ENCODE results near the gene HDAC9.

The HDAC9 gene

DNA sequence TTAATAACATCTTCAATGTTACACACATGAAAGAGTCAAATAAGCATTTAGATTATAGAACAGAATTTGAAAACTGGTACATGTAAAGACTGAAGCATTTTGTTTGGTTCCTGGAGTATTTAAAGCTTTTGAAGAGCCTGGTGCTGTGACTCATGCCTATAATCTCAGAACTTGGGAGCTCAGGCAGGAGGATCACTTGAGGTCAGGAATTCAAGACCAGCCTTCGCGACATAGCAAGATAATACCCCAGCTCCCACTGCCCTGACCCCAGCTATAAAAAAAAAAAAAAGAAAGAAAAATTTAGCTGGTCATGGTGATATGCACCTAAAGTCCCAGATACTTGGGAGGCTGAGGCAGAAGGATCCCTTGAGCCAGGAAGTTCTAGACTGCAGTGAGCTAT, 87.8 kb downstream of the HDAC9 start:
- H3K4me2 ChIP-seq (ENCODE audit: low read depth, low read length, poor library complexity, severe bottlenecking) = no peak overlapping the region
- H3K9me3 ChIP-seq (ENCODE audit: insufficient read depth, low read depth, low read length) = no peaks in the 10 kb centered on the region
- 0 out of 2 replicates have a peak, but pooled peaks cover 10% of the 10 kb centered on the region for H3K79me2 ChIP-seq (ENCODE audit: insufficient read depth, low read length)
- no peak overlapping the region for H2AFZ ChIP-seq (ENCODE audit: low read length)
- H3K9ac ChIP-seq (ENCODE audit: low read depth, low read length, poor library complexity, severe bottlenecking) = no peak overlapping the region
- H3F3A ChIP-seq (ENCODE audit: low read depth) = no peaks in the 10 kb centered on the region
- no peaks in the 10 kb centered on the region for H3K9me2 ChIP-seq (replicated peaks; ENCODE audit: low read depth, low read length)
- peaks cover 8% of the 10 kb centered on the region; the same call in 1 of the 2 replicates for H3K36me3 ChIP-seq (ENCODE audit: insufficient read depth, low read length)
- no peaks in the 10 kb centered on the region for H3K4me1 ChIP-seq (ENCODE audit: insufficient read depth, low read length, poor library complexity, severe bottlenecking)
- TF ChIP-seq, protein P1, sequence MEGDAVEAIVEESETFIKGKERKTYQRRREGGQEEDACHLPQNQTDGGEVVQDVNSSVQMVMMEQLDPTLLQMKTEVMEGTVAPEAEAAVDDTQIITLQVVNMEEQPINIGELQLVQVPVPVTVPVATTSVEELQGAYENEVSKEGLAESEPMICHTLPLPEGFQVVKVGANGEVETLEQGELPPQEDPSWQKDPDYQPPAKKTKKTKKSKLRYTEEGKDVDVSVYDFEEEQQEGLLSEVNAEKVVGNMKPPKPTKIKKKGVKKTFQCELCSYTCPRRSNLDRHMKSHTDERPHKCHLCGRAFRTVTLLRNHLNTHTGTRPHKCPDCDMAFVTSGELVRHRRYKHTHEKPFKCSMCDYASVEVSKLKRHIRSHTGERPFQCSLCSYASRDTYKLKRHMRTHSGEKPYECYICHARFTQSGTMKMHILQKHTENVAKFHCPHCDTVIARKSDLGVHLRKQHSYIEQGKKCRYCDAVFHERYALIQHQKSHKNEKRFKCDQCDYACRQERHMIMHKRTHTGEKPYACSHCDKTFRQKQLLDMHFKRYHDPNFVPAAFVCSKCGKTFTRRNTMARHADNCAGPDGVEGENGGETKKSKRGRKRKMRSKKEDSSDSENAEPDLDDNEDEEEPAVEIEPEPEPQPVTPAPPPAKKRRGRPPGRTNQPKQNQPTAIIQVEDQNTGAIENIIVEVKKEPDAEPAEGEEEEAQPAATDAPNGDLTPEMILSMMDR (conservative IDR thresholded peaks at IDR 0.05; ENCODE audit: low read length) = no peak
- no peak for TF ChIP-seq EZH2phosphoT487 (IDR thresholded peaks at IDR 0.05; ENCODE audit: borderline replicate concordance)
- H3K4me3 ChIP-seq (ENCODE audit: low read length, poor library complexity, severe bottlenecking) = no peak overlapping the region
- no peaks in the 10 kb centered on the region for H3K27me3 ChIP-seq (ENCODE audit: insufficient read depth, low read length, poor library complexity, severe bottlenecking)
- no peaks in the 10 kb centered on the region for H4K20me1 ChIP-seq (ENCODE audit: insufficient read depth, low read length, poor library complexity, severe bottlenecking)

DNA sequence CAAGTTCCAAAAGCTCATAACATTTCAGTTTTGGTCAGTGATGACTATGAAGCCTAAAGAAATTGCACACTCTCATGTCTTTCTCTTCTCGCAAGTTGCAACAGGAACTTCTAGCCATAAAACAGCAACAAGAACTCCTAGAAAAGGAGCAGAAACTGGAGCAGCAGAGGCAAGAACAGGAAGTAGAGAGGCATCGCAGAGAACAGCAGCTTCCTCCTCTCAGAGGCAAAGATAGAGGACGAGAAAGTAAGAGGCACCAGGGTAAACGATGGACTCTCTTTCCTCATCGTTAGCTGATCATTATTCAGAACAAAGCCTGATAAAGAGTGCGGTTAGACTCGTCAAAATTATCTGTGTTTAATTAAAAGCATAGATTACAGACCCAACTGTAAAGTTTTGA, 94.7 kb downstream of the HDAC9 start:
- Histone ChIP-seq H2AFZ (ENCODE audit: low read length) (no peak overlapping the region), H3K4me3 (ENCODE audit: low read length, poor library complexity, severe bottlenecking) (no peak overlapping the region), H3K9ac (ENCODE audit: low read depth, low read length, poor library complexity, severe bottlenecking) (no peak overlapping the region)

DNA sequence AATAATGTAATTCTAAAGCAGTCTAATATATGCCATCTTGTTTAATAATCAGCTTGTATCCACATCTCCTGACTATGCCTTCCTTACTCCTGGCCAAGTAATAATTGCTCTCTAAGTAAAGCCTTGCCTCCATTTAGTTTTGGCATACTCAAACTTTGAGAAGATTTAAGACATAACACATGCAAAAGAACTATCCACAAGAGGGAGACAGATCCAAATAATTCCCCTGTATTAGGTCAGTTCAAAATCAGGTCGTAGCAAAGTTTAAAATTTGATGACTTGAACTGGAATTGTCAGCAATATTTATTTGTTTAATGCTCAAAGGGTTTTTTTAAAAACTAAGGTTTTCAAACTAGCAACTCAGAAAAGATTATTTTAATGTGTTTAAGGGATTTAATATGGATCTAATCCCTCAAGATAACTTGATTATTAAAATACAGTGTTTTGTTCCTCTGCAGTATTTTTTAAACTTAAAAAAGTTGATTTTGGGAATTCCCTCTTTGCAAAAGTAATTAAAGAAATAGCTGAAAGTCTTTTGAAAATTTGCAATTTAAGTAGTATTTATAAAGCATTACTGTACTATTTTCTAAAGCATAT, 95.3 kb downstream of the HDAC9 start:
- H3K4me3 ChIP-seq (ENCODE audit: low read length, poor library complexity, severe bottlenecking) = no peak overlapping the region
- H3K4me2 ChIP-seq (ENCODE audit: low read depth, low read length, poor library complexity, severe bottlenecking) = no peak overlapping the region

More for the DNA sequence above, 94.7 kb downstream of the HDAC9 start:
- Histone ChIP-seq H3K4me1 (ENCODE audit: insufficient read depth, low read length, poor library complexity, severe bottlenecking) (peaks cover 9% of the 10 kb centered on the region), H3K4me2 (ENCODE audit: low read depth, low read length, poor library complexity, severe bottlenecking) (peak overlapping the region; percentile 9), H3K9me2 (replicated peaks; ENCODE audit: low read depth, low read length) (no peaks in the 10 kb centered on the region), H3F3A (ENCODE audit: low read depth) (no peaks in the 10 kb centered on the region), H3K36me3 (ENCODE audit: insufficient read depth, low read length) (peaks cover 39% of the 10 kb centered on the region), H4K20me1 (ENCODE audit: insufficient read depth, low read length, poor library complexity, severe bottlenecking) (no peaks in the 10 kb centered on the region), H3K27me3 (ENCODE audit: insufficient read depth, low read length, poor library complexity, severe bottlenecking) (no peaks in the 10 kb centered on the region), H3K79me2 (ENCODE audit: insufficient read depth, low read length) (no peaks in the 10 kb centered on the region), H3K9me3 (ENCODE audit: insufficient read depth, low read depth, low read length) (no peaks in the 10 kb centered on the region)
- TF ChIP-seq EZH2phosphoT487 (IDR thresholded peaks at IDR 0.05; ENCODE audit: borderline replicate concordance) = no peak
- TF ChIP-seq, protein P1 (conservative IDR thresholded peaks at IDR 0.05; ENCODE audit: low read length) = no peak

More for the DNA sequence above, 95.3 kb downstream of the HDAC9 start:
- no peaks in the 10 kb centered on the region for H3F3A ChIP-seq (ENCODE audit: low read depth)
- H2AFZ ChIP-seq (ENCODE audit: low read length) = no peak overlapping the region
- no peaks in the 10 kb centered on the region for H4K20me1 ChIP-seq (ENCODE audit: insufficient read depth, low read length, poor library complexity, severe bottlenecking)
- no peaks in the 10 kb centered on the region for H3K9me3 ChIP-seq (ENCODE audit: insufficient read depth, low read depth, low read length)
- H3K9ac ChIP-seq (ENCODE audit: low read depth, low read length, poor library complexity, severe bottlenecking) = no peak overlapping the region
- H3K27me3 ChIP-seq (ENCODE audit: insufficient read depth, low read length, poor library complexity, severe bottlenecking) = no peaks in the 10 kb centered on the region
- peaks cover 9% of the 10 kb centered on the region for H3K4me1 ChIP-seq (ENCODE audit: insufficient read depth, low read length, poor library complexity, severe bottlenecking)
- TF ChIP-seq, protein P1 (conservative IDR thresholded peaks at IDR 0.05; ENCODE audit: low read length) = peak; percentile 79
- no peak for TF ChIP-seq EZH2phosphoT487 (IDR thresholded peaks at IDR 0.05; ENCODE audit: borderline replicate concordance)
- H3K36me3 ChIP-seq (ENCODE audit: insufficient read depth, low read length) = peaks cover 39% of the 10 kb centered on the region
- no peaks in the 10 kb centered on the region for H3K9me2 ChIP-seq (replicated peaks; ENCODE audit: low read depth, low read length)
- no peaks in the 10 kb centered on the region for H3K79me2 ChIP-seq (ENCODE audit: insufficient read depth, low read length)

All from Loucy (cell line).